ENCODE data around the gene MTF2.

Gene MTF2

GRCh38 chr1:93078203-93078602 lies 880 bp upstream of the MTF2 start:
- Histone ChIP-seq H3K27me3 (no peaks in the 10 kb centered on the region), H3K4me1 (peaks cover 0 to 27% (median 12%) of the 10 kb centered on the region in 4 donors), H3K27ac (peak overlapping the region; percentile 63 to 71), H3K36me3 (no peaks in the 10 kb centered on the region), H3K4me3 (peak overlapping the region; percentile 68 to 79), H3K9me3 (no peaks in the 10 kb centered on the region)
- intact Hi-C loops (cut with DNase I; ENCODE audit: low total_unique reads) = no loop called here
- DNase-seq = no peak
- TF ChIP-seq, protein P1, sequence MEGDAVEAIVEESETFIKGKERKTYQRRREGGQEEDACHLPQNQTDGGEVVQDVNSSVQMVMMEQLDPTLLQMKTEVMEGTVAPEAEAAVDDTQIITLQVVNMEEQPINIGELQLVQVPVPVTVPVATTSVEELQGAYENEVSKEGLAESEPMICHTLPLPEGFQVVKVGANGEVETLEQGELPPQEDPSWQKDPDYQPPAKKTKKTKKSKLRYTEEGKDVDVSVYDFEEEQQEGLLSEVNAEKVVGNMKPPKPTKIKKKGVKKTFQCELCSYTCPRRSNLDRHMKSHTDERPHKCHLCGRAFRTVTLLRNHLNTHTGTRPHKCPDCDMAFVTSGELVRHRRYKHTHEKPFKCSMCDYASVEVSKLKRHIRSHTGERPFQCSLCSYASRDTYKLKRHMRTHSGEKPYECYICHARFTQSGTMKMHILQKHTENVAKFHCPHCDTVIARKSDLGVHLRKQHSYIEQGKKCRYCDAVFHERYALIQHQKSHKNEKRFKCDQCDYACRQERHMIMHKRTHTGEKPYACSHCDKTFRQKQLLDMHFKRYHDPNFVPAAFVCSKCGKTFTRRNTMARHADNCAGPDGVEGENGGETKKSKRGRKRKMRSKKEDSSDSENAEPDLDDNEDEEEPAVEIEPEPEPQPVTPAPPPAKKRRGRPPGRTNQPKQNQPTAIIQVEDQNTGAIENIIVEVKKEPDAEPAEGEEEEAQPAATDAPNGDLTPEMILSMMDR (IDR thresholded peaks at IDR 0.05) = no peak

DNA sequence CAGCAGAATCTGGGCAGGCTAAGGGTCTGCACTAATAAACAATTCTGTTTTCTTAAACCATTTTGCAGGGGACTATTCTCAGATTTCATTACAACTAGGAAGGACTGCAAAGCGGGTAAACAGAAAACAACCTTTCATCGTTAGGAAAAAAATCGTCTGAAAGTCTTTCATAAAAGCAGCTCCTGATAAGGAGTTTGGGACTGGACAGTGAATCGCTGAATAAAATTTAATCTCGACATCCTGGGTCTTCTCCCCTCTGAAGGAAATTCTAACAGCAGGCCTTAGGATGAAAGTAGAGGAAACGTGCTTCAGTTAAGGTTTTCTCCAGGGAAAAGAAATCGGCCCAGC lies 471 bp upstream of the MTF2 start:
- H3K36me3 ChIP-seq = no peaks in the 10 kb centered on the region
- H3K27me3 ChIP-seq = no peaks in the 10 kb centered on the region
- peaks cover 0 to 27% (median 12%) of the 10 kb centered on the region in 4 donors for H3K4me1 ChIP-seq
- peak overlapping the region; percentile 63 to 71 for H3K27ac ChIP-seq
- intact Hi-C loops (cut with DNase I; ENCODE audit: low total_unique reads) = no loop called here
- TF ChIP-seq, protein P1 (IDR thresholded peaks at IDR 0.05) = no peak
- DNase-seq = no peak
- H3K9me3 ChIP-seq = no peaks in the 10 kb centered on the region
- peak overlapping the region; percentile 68 to 79 for H3K4me3 ChIP-seq

DNA sequence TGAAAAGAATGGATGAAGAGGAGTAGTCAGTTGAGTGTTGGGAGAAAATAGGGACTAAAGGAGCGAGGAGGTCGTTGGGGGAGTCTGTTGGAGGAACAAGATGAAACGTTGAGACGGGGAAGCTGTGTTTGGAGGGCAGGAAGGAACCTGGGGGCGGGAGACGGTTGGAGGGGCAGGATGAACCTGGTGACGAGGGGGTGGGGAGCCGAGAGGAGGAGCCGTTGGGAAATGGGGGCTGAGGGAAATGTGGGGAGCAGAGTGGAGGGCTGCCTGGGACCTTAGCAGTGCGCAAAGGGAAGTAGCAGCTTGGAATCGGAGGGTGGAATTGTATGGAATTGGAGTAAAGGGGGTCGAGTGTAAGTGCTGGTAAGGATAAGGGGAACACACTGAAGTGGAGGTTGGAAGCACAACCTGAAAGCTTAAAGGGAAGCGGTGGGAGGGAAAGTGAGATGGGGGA lies 630 bp downstream of the MTF2 start:
- TF ChIP-seq, protein P1 (IDR thresholded peaks at IDR 0.05) = no peak
- peak overlapping the region; percentile 63 to 71 for H3K27ac ChIP-seq
- H3K4me1 ChIP-seq = peaks cover 0 to 27% (median 12%) of the 10 kb centered on the region in 4 donors
- peak in 1 of 2 donors; percentile 66 for DNase-seq
- H3K27me3 ChIP-seq = no peaks in the 10 kb centered on the region
- H3K4me3 ChIP-seq = peak overlapping the region; percentile 68 to 79
- no peaks in the 10 kb centered on the region for H3K9me3 ChIP-seq
- peaks cover 0 to 4% (median 2%) of the 10 kb centered on the region in 3 donors for H3K36me3 ChIP-seq
- intact Hi-C loops (cut with DNase I; ENCODE audit: low total_unique reads) = loop anchor here (10.0 kb wide), 1 partner anchor 105 kb away; the partner anchor contains the start of genes CCDC18 and TMED5

DNA sequence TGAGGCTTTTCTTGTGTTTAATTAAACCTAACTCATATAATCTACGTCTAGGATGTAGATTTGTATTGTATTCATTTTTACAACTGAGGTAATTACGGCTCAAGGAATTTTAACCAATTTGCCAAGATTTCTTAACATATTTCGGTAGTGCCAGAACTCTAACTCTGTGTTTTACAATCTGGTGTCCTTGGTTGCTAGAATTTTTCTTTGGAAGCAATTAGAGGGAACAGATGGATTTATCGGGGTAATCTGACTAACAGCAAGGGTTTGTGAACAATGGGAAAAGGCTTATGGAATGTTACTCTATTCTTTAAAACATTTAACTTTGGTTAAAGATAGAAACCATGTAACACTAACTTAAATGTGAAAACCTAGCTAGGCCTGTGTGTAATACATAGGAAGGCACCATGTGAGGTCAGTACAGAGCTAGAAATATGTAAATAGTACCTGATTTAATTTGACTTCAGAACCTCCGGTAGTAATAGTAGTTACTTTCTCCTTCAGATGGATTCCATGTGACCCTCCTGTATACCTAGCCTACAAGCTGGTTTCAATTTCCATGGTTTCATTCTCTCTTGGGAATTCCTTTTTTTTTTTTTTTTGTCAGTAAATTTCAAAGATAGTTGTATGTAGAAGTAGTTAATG lies 1.2 kb downstream of the MTF2 start:
- Histone ChIP-seq H3K36me3 (peaks cover 0 to 6% (median 6%) of the 10 kb centered on the region in 3 donors), H3K4me1 (peaks cover 0 to 27% (median 12%) of the 10 kb centered on the region in 4 donors), H3K4me3 (peak overlapping the region; percentile 68 to 79), H3K9me3 (no peaks in the 10 kb centered on the region), H3K27me3 (no peaks in the 10 kb centered on the region), H3K27ac (peak overlapping the region; percentile 63 to 71)
- intact Hi-C loops (cut with DNase I; ENCODE audit: low total_unique reads) = loop anchor here (10.0 kb wide), 1 partner anchor 104 kb away; the partner anchor contains the start of genes CCDC18 and TMED5
- TF ChIP-seq, protein P1 (IDR thresholded peaks at IDR 0.05) = peak; percentile 25 to 26
- DNase-seq = no peak

DNA sequence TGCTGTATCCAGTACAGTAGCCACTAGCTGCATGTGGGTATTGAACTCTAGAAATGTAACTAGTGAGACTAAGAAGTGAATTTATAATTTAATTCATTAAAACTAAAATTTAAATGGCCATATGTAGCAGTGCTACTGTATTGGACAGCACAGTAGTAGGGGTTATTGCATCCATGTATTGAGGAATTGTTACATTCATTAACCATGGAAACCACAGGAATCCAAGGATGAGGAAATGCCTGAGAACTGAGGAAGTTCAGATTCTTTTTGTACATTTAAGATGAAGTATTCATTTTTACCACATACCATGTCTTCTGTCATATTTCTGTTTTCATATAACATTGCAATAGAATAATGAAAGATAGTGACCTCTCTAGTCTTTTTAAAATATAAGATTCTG lies 2.6 kb downstream of the MTF2 start:
- Histone ChIP-seq H3K27me3 (no peaks in the 10 kb centered on the region), H3K36me3 (peaks cover 0 to 14% (median 10%) of the 10 kb centered on the region in 3 donors), H3K4me3 (no peak overlapping the region), H3K27ac (no peak overlapping the region), H3K9me3 (no peaks in the 10 kb centered on the region), H3K4me1 (peaks cover 0 to 27% (median 12%) of the 10 kb centered on the region in 4 donors)
- DNase-seq = no peak
- intact Hi-C loops (cut with DNase I; ENCODE audit: low total_unique reads) = loop anchor here (10.0 kb wide), 1 partner anchor 103 kb away; the partner anchor contains the start of genes CCDC18 and TMED5
- TF ChIP-seq, protein P1 (IDR thresholded peaks at IDR 0.05) = no peak

All from tibial artery (tissue), 4 donors.